ENCODE data around the gene SLC39A3. TPM values are rescaled to one million over a fixed set of nuclear protein-coding genes. Genes with fewer than 3 reads are reported as not detected.

Gene SLC39A3
- total RNA-seq, 2 experiments from 2014 or later: 26.6 to 46.0 TPM

GRCh38 chr19:2726904-2727639 lies 12.7 kb downstream of the SLC39A3 start:
- H3K27me3 Mint-ChIP-seq: peaks cover 11% of the 10 kb centered on the region
- H3K4me3 Mint-ChIP-seq: no peak overlapping the region
- no peaks in the 10 kb centered on the region for H3K36me3 Mint-ChIP-seq (ENCODE audit: low read depth)
- H3K4me1 Mint-ChIP-seq: no peaks in the 10 kb centered on the region
- no peaks in the 10 kb centered on the region for H3K9me3 Mint-ChIP-seq (ENCODE audit: low read depth)
- ATAC-seq: no peak
- intact Hi-C loops (cut with DNase I, micrococcal nuclease): no loop called here
- ChIA-PET CTCF (interaction anchor here (0.8 kb wide), 1 partner anchor 78 kb away, joined by 3 read pairs; no protein-coding TSS in a partner anchor), POLR2A (no interaction called here)
- no peak for DNase-seq
- H3K27ac Mint-ChIP-seq: no peak overlapping the region

GRCh38 chr19:2726160-2726855 lies 13.5 kb downstream of the SLC39A3 start:
- Mint-ChIP-seq H3K9me3 (ENCODE audit: low read depth) (no peaks in the 10 kb centered on the region), H3K27me3 (peaks cover 17% of the 10 kb centered on the region), H3K4me1 (no peaks in the 10 kb centered on the region), H3K4me3 (no peak overlapping the region), H3K27ac (no peak overlapping the region), H3K36me3 (ENCODE audit: low read depth) (no peaks in the 10 kb centered on the region)
- no peak for ATAC-seq
- ChIA-PET CTCF (interaction anchor here (0.7 to 0.8 kb wide), 2 partner anchors 10 to 78 kb away, joined by 3 read pairs; no protein-coding TSS in a partner anchor), POLR2A (no interaction called here)
- intact Hi-C loops (cut with DNase I, micrococcal nuclease): no loop called here
- no peak for DNase-seq

GRCh38 chr19:2724148-2724557 lies 15.7 kb downstream of the SLC39A3 start:
- POLR2A ChIA-PET: no interaction called here
- Mint-ChIP-seq H3K36me3 (ENCODE audit: low read depth) (no peaks in the 10 kb centered on the region), H3K27ac (no peak overlapping the region), H3K4me3 (no peak overlapping the region), H3K27me3 (peaks cover 22% of the 10 kb centered on the region), H3K9me3 (ENCODE audit: low read depth) (no peaks in the 10 kb centered on the region), H3K4me1 (peaks cover 3% of the 10 kb centered on the region)
- CTCF ChIA-PET: no interaction called here
- DNase-seq (no peak), ATAC-seq (no peak)
- intact Hi-C loops (cut with DNase I, micrococcal nuclease): no loop called here

GRCh38 chr19:2723747-2724146 lies 16.1 kb downstream of the SLC39A3 start:
- intact Hi-C loops (cut with DNase I, micrococcal nuclease): no loop called here
- H3K27me3 Mint-ChIP-seq: peaks cover 24% of the 10 kb centered on the region
- H3K27ac Mint-ChIP-seq: no peak overlapping the region
- H3K9me3 Mint-ChIP-seq (ENCODE audit: low read depth): no peaks in the 10 kb centered on the region
- H3K36me3 Mint-ChIP-seq (ENCODE audit: low read depth): no peaks in the 10 kb centered on the region
- peaks cover 3% of the 10 kb centered on the region for H3K4me1 Mint-ChIP-seq
- ChIA-PET CTCF (no interaction called here), POLR2A (no interaction called here)
- H3K4me3 Mint-ChIP-seq: no peak overlapping the region
- ATAC-seq: no peak
- no peak for DNase-seq

- no peaks in the 10 kb centered on the region for H3K36me3 Mint-ChIP-seq (ENCODE audit: low read depth)
- H3K4me1 Mint-ChIP-seq: peaks cover 3% of the 10 kb centered on the region
- H3K9me3 Mint-ChIP-seq (ENCODE audit: low read depth): no peaks in the 10 kb centered on the region
- ChIA-PET CTCF (no interaction called here), POLR2A (no interaction called here)
- ATAC-seq: no peak
- H3K27me3 Mint-ChIP-seq: peaks cover 24% of the 10 kb centered on the region
- no peak overlapping the region for H3K27ac Mint-ChIP-seq
- no peak overlapping the region for H3K4me3 Mint-ChIP-seq
- DNase-seq: no peak
- intact Hi-C loops (cut with DNase I, micrococcal nuclease): no loop called here
Observed at GRCh38 chr19:2723345-2723715, 16.5 kb downstream of the SLC39A3 start.

GRCh38 chr19:2722541-2723344 lies 17.1 kb downstream of the SLC39A3 start:
- Mint-ChIP-seq H3K4me1 (peaks cover 3% of the 10 kb centered on the region), H3K27me3 (peaks cover 24% of the 10 kb centered on the region), H3K27ac (no peak overlapping the region), H3K4me3 (no peak overlapping the region), H3K36me3 (ENCODE audit: low read depth) (no peaks in the 10 kb centered on the region), H3K9me3 (ENCODE audit: low read depth) (no peaks in the 10 kb centered on the region)
- ATAC-seq (no peak), DNase-seq (no peak)
- CTCF ChIA-PET: interaction anchor here (0.6 to 0.7 kb wide), 2 partner anchors 23 to 584 kb away, joined by 3 read pairs; no protein-coding TSS in a partner anchor
- POLR2A ChIA-PET: no interaction called here
- intact Hi-C loops (cut with DNase I, micrococcal nuclease): no loop called here

- ChIA-PET POLR2A (no interaction called here), CTCF (no interaction called here)
- Mint-ChIP-seq H3K4me1 (peaks cover 3% of the 10 kb centered on the region), H3K36me3 (ENCODE audit: low read depth) (no peaks in the 10 kb centered on the region), H3K27me3 (peaks cover 22% of the 10 kb centered on the region), H3K27ac (no peak overlapping the region), H3K4me3 (peak overlapping the region; percentile 35), H3K9me3 (ENCODE audit: low read depth) (no peaks in the 10 kb centered on the region)
- intact Hi-C loops (cut with DNase I, micrococcal nuclease): no loop called here
- ATAC-seq (no peak), DNase-seq (no peak)
Observed at GRCh38 chr19:2721570-2722540, 18.0 kb downstream of the SLC39A3 start.

- H3K4me3 Mint-ChIP-seq: peak within 1 kb of the TSS; percentile 35
- ChIA-PET POLR2A (interaction anchor here (0.6 kb wide), 1 partner anchor 163 kb away, joined by 8 read pairs; no protein-coding TSS in a partner anchor), CTCF (no interaction called here)
- intact Hi-C loops (cut with DNase I, micrococcal nuclease): no loop called here
- DNase-seq (no peak), ATAC-seq (no peak)
- H3K36me3 Mint-ChIP-seq (ENCODE audit: low read depth): no peaks in the 10 kb centered on the region
- peaks cover 3% of the 10 kb centered on the region for H3K4me1 Mint-ChIP-seq
- peaks cover 20% of the 10 kb centered on the region for H3K27me3 Mint-ChIP-seq
- H3K27ac Mint-ChIP-seq: no peak within 1 kb of the TSS
- H3K9me3 Mint-ChIP-seq (ENCODE audit: low read depth): peaks cover under 1% of the 10 kb centered on the region
Observed at GRCh38 chr19:2720777-2721569, 18.8 kb downstream of the SLC39A3 start, which contains the start of gene DIRAS1. Gene DIRAS1, minus strand, starts transcription at chr19:2721372. Its CDS starts 3,566 bp downstream, at chr19:2717806.

GRCh38 chr19:2719920-2720776 lies 19.7 kb downstream of the SLC39A3 start:
- H3K27ac Mint-ChIP-seq: no peak overlapping the region
- intact Hi-C loops (cut with DNase I, micrococcal nuclease): no loop called here
- H3K9me3 Mint-ChIP-seq (ENCODE audit: low read depth): peaks cover 8% of the 10 kb centered on the region
- peaks cover 3% of the 10 kb centered on the region for H3K4me1 Mint-ChIP-seq
- H3K4me3 Mint-ChIP-seq: no peak overlapping the region
- peaks cover 3% of the 10 kb centered on the region for H3K36me3 Mint-ChIP-seq (ENCODE audit: low read depth)
- ChIA-PET CTCF (no interaction called here), POLR2A (interaction anchor here (0.6 kb wide), 1 partner anchor 164 kb away, joined by 8 read pairs; no protein-coding TSS in a partner anchor)
- ATAC-seq: no peak
- DNase-seq: peak; percentile 37
- H3K27me3 Mint-ChIP-seq: peaks cover 23% of the 10 kb centered on the region
